B cell (primary cell): Measurements from ENCODE around the gene PKMYT1. TPM values are rescaled to one million over a fixed set of nuclear protein-coding genes. Genes with fewer than 3 reads are reported as not detected.

Experiments
- ATAC-seq: fragments of 200-7000 bp; cut with Tn5 transposase; one replicate; pipeline ENCODE4 v1.10.0; 2021; ENCODE audit warnings: low read depth, mild to moderate bottlenecking, moderate number of reproducible peaks, moderate library complexity
- CTCF ChIA-PET: fragments of 350-600 bp; sonication (Branson Sonifier 250); formaldehyde crosslinking; loops from one replicate; lab custom pipeline; 2021; ENCODE audit warnings: antibody characterized with exemption, inconsistent platforms; lab: Charles Lee
- POLR2A ChIA-PET: fragments of 350-600 bp; sonication (Branson Sonifier 250); formaldehyde crosslinking; loops from one replicate; lab custom pipeline; 2021; ENCODE audit warnings: antibody characterized with exemption; lab: Charles Lee
- DNase-seq: peaks from one replicate; pipeline ENCODE4 v3.0.0; 2013
- H2AFZ ChIP-seq: 2 replicates; pipeline ENCODE4 v1.6.1; 2012; ENCODE audit warnings: mild to moderate bottlenecking, low read depth, low read length; ENCODE audit not compliant: insufficient read depth, poor library complexity, severe bottlenecking
- H3K27ac ChIP-seq, 2 donors: 1 replicate in 1 of 2; 2 replicates in 1 of 2; pipeline ENCODE4 v1.5.1; 2012 to 2013; ENCODE audit warnings: low read length in 2 of 2, mild to moderate bottlenecking in 2 of 2, moderate library complexity in 1 of 2
- H3K27me3 ChIP-seq, 4 experiments: fragments of 200-600 bp in 1 of 4; sonication (generic) in 1 of 4; replicated peaks in 1 of 4; 1 replicate in 2 of 4; 2 replicates in 2 of 4; pipeline versions ENCODE4 v1.6.1 to v1.7.0; 2013 to 2016; ENCODE audit warnings: low read length in 3 of 4, mild to moderate bottlenecking in 2 of 4, mixed read lengths in 1 of 4, moderate library complexity in 1 of 4; ENCODE audit not compliant: insufficient read depth in 4 of 4, control insufficient read depth in 3 of 4; ENCODE audit errors: control extremely low read depth in 1 of 4
- H3K36me3 ChIP-seq, 2 experiments: replicated peaks in 1 of 2; 1 replicate in 1 of 2; 2 replicates in 1 of 2; pipeline versions ENCODE4 v1.6.1 to v1.7.1; 2013; ENCODE audit warnings: low read length in 1 of 2; ENCODE audit not compliant: insufficient read depth in 2 of 2, control insufficient read depth in 1 of 2; ENCODE audit errors: control extremely low read depth in 1 of 2, extremely low read depth in 1 of 2
- H3K4me1 ChIP-seq, 2 donors: fragments of 200-600 bp in 1 of 2; sonication (generic) in 1 of 2; 1 replicate in 1 of 2; 2 replicates in 1 of 2; pipeline versions ENCODE4 v1.5.1 to v1.6.1; 2013 to 2017; ENCODE audit warnings: low read length in 2 of 2; ENCODE audit not compliant: control insufficient read depth in 2 of 2, insufficient read depth in 2 of 2
- H3K4me2 ChIP-seq: replicated peaks from 2 replicates; pipeline ENCODE3; 2012; ENCODE audit warnings: mild to moderate bottlenecking, low read depth, low read length; ENCODE audit not compliant: poor library complexity, severe bottlenecking
- H3K4me3 ChIP-seq, 5 experiments: fragments of 200-600 bp in 1 of 5; sonication (generic) in 1 of 5; 1 replicate in 3 of 5; 2 replicates in 2 of 5; pipeline versions ENCODE4 v1.5.1 to v1.7.0; 2011 to 2016; ENCODE audit warnings: low read length in 4 of 5, mild to moderate bottlenecking in 4 of 5, low read depth in 2 of 5, control low read depth in 1 of 5, moderate library complexity in 1 of 5; ENCODE audit not compliant: insufficient read depth in 1 of 5; ENCODE audit errors: control extremely low read depth in 1 of 5, extremely low read depth in 1 of 5
- H3K79me2 ChIP-seq: fragments of 200-600 bp; sonication (generic); one replicate; pipeline ENCODE4 v1.6.0; 2016; ENCODE audit warnings: low read length; ENCODE audit not compliant: control insufficient read depth, insufficient read depth
- H3K9ac ChIP-seq: fragments of 200-600 bp; sonication (generic); 2 replicates; pipeline ENCODE4 v1.6.1; 2017; ENCODE audit warnings: mild to moderate bottlenecking, low read length, moderate library complexity
- H3K9me3 ChIP-seq, 3 donors: one replicate each; pipeline versions ENCODE4 v1.6.1 to v1.7.1; 2013; ENCODE audit warnings: low read length in 2 of 3; ENCODE audit not compliant: control insufficient read depth in 2 of 3, insufficient read depth in 1 of 3; ENCODE audit errors: control extremely low read depth in 1 of 3
- H4K20me1 ChIP-seq: 2 replicates; pipeline ENCODE4 v1.6.0; 2012; ENCODE audit warnings: mild to moderate bottlenecking, low read length; ENCODE audit not compliant: insufficient read depth, control insufficient read depth, poor library complexity, severe bottlenecking
- H3K27ac Mint-ChIP-seq: one replicate; pipeline ENCODE4 v1.8.0; 2021; ENCODE audit warnings: mixed read lengths
- H3K27me3 Mint-ChIP-seq: one replicate; pipeline ENCODE4 v1.8.0; 2021; ENCODE audit warnings: mixed read lengths
- H3K4me1 Mint-ChIP-seq: one replicate; pipeline ENCODE4 v1.8.0; 2021; ENCODE audit warnings: mixed read lengths
- H3K4me3 Mint-ChIP-seq: one replicate; pipeline ENCODE4 v1.8.0; 2021; ENCODE audit warnings: mixed read lengths
- H3K9me3 Mint-ChIP-seq: one replicate; pipeline ENCODE4 v1.8.0; 2022; ENCODE audit warnings: mixed read lengths; ENCODE audit not compliant: insufficient read depth
- EZH2 ChIP-seq: IDR thresholded peaks from 2 replicates; pipeline ENCODE4 v1.6.1; 2012; ENCODE audit warnings: borderline replicate concordance, low read depth, mild to moderate bottlenecking, moderate library complexity, low read length; ENCODE audit not compliant: insufficient read depth, poor library complexity, severe bottlenecking
- WGBS: methylation state at CpG from one replicate; pipeline ENCODE4 v1.1.5; 2013; ENCODE audit warnings: missing lambda C conversion rate; ENCODE audit not compliant: insufficient coverage; 5-methylcytosine and 5-hydroxymethylcytosine counted together
- intact Hi-C: fragments of 100-400 bp; cut with micrococcal nuclease; formaldehyde crosslinking; loops from one replicate; pipeline ENCODE4 v1.10.0; 2022
- polyA plus RNA-seq: library from polyadenylated mRNA; depleted of rRNA; stranded (reverse); fragments of >200 nt; gene quantifications from 2 replicates; pipeline ENCODE4 v1.2.3, GENCODE V29; 2012
- total RNA-seq, 2 donors: library from RNA; stranded (reverse); fragments of 120-200 nt in 1 of 2; gene quantifications; 1 replicate in 1 of 2; 2 replicates in 1 of 2; pipeline versions ENCODE4 v1.2.3 to v1.2.4, GENCODE V29; 2013 to 2022
- TF ChIP-seq, protein P1 (sequence below): fragments of 200-600 bp; IDR thresholded peaks from one replicate; pipeline ENCODE4 v1.8.0; 2022; ENCODE audit warnings: antibody characterized with exemption, mild to moderate bottlenecking

Gene PKMYT1
- total and polyA plus RNA-seq, 2 donors (not counting 1 experiment from before 2014, with no cell fraction given) = 0.67 to 2.6 TPM

DNA sequence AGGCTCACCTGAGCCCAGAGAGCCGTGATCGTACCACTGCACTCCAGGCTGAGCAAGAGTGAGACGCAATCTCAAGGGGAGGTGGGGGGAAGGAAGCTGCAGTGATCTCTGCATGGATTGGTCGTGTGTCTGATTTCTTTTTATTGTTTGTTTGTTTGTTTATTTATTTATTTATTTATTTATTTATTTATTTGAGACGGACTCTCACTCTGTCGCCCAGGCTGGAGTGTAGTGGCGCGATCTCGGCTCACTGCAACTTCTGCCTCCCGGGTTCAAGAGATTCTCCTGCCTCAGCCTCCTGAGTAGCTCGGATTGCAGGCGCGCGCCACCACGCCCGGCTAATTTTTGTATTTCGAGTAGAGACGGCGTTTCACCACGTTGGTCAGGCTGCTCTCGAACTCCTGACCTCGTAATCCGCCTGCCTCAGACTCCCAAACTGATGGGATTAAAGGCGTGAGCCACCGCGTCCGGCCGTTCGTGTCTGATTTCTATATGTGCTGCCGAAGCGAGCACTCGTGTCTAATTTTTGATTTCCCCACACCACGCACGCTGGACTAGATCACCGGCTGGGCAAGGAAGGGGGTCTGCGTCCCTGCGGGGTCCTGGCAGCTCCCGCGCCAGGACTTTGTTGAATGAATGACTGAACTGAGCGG, 39.5 kb upstream of the PKMYT1 start:
- H2AFZ ChIP-seq = peak overlapping the region; percentile 58
- CTCF ChIA-PET = interaction anchor here (1.5 to 6.9 kb wide), 5 partner anchors 9 to 110 kb away, joined by 5 to 61 read pairs (median 18); no protein-coding TSS in a partner anchor

More for the DNA sequence above, 39.5 kb upstream of the PKMYT1 start:
- H3K9me3 Mint-ChIP-seq = no peaks in the 10 kb centered on the region
- 30% methylated on average over 34 of the region's 40 CpGs for WGBS
- Histone ChIP-seq H3K4me1 (peaks cover 37 to 54% of the 10 kb centered on the region in 2 donors), H3K27me3 (peaks cover 0 to 19% (median 8%) of the 10 kb centered on the region in 4 experiments), H3K79me2 (no peaks in the 10 kb centered on the region), H3K9me3 (peaks cover 0 to 4% (median 0%) of the 10 kb centered on the region in 3 donors), H3K4me3 (peak overlapping the region in 4 of 5 experiments; percentile 36 to 68 (median 59)), H3K4me2 (peak overlapping the region; percentile 82), H3K27ac (no peak overlapping the region), H3K9ac (peak overlapping the region; percentile 70), H3K36me3 (no peaks in the 10 kb centered on the region), H4K20me1 (no peaks in the 10 kb centered on the region)
- intact Hi-C loops = loop anchor here (1.0 to 10.0 kb wide), 8 partner anchors 9 to 1715 kb away; partner anchors contain the start of genes PAQR4, SRRM2, UBE2I and ZNF174
- H3K27ac Mint-ChIP-seq = peak overlapping the region; percentile 80
- POLR2A ChIA-PET = interaction anchor here (1.1 kb wide), 1 partner anchor 16 kb away, joined by 5 read pairs; no protein-coding TSS in a partner anchor
- TF ChIP-seq, protein P1, sequence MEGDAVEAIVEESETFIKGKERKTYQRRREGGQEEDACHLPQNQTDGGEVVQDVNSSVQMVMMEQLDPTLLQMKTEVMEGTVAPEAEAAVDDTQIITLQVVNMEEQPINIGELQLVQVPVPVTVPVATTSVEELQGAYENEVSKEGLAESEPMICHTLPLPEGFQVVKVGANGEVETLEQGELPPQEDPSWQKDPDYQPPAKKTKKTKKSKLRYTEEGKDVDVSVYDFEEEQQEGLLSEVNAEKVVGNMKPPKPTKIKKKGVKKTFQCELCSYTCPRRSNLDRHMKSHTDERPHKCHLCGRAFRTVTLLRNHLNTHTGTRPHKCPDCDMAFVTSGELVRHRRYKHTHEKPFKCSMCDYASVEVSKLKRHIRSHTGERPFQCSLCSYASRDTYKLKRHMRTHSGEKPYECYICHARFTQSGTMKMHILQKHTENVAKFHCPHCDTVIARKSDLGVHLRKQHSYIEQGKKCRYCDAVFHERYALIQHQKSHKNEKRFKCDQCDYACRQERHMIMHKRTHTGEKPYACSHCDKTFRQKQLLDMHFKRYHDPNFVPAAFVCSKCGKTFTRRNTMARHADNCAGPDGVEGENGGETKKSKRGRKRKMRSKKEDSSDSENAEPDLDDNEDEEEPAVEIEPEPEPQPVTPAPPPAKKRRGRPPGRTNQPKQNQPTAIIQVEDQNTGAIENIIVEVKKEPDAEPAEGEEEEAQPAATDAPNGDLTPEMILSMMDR = no peak
- no peak for TF ChIP-seq EZH2
- ATAC-seq (no peak), DNase-seq (no peak)
- peak overlapping the region; percentile 90 for H3K4me3 Mint-ChIP-seq
- H3K27me3 Mint-ChIP-seq = peaks cover 13% of the 10 kb centered on the region
- peaks cover 44% of the 10 kb centered on the region for H3K4me1 Mint-ChIP-seq
